T1000 (cell line): ENCODE results near the gene C5orf58.

Experiments used
- DNase-seq: peaks from one replicate; lab custom pipeline; 2025; ENCODE audit warnings: mixed read lengths; lab: John Stamatoyannopoulos, UW

The C5orf58 gene

GRCh38 chr5:170256571-170256970, 23.8 kb downstream of the C5orf58 start:
- DNase-seq: no peak

GRCh38 chr5:170257370-170257769, 24.6 kb downstream of the C5orf58 start:
- no peak for DNase-seq

GRCh38 chr5:170261528-170262043, 28.8 kb downstream of the C5orf58 start:
- DNase-seq: no peak

- no peak for DNase-seq
Observed at GRCh38 chr5:170262061-170263045, 29.6 kb downstream of the C5orf58 start.

GRCh38 chr5:170263906-170264305, 31.1 kb downstream of the C5orf58 start:
- DNase-seq: no peak

- DNase-seq: no peak
Observed at GRCh38 chr5:170265522-170265921, 32.7 kb downstream of the C5orf58 start.

- DNase-seq: no peak
Observed at GRCh38 chr5:170266570-170267381, 34.0 kb downstream of the C5orf58 start.

GRCh38 chr5:170267431-170268152, 34.8 kb downstream of the C5orf58 start:
- DNase-seq: no peak

GRCh38 chr5:170268153-170268689, 35.4 kb downstream of the C5orf58 start:
- no peak for DNase-seq

GRCh38 chr5:170268884-170269283, 36.1 kb downstream of the C5orf58 start:
- no peak for DNase-seq

- no peak for DNase-seq
Observed at GRCh38 chr5:170269579-170269978, 36.8 kb downstream of the C5orf58 start.

GRCh38 chr5:170270293-170271069, 37.7 kb downstream of the C5orf58 start:
- no peak for DNase-seq

GRCh38 chr5:170273968-170274710, 41.4 kb downstream of the C5orf58 start:
- DNase-seq: no peak

- DNase-seq: no peak
Observed at GRCh38 chr5:170275376-170275994, 42.7 kb downstream of the C5orf58 start.

GRCh38 chr5:170276140-170276539, 43.4 kb downstream of the C5orf58 start:
- DNase-seq: no peak

GRCh38 chr5:170277867-170278281, 45.1 kb downstream of the C5orf58 start:
- DNase-seq: no peak

- no peak for DNase-seq
Observed at GRCh38 chr5:170278611-170279458, 46.0 kb downstream of the C5orf58 start.

GRCh38 chr5:170279459-170279817, 46.7 kb downstream of the C5orf58 start:
- no peak for DNase-seq

- no peak for DNase-seq
Observed at GRCh38 chr5:170280011-170280493, 47.3 kb downstream of the C5orf58 start.
